Osteocyte (in vitro differentiated cells): Measurements from ENCODE around the gene NOS1AP. TPM values are rescaled to one million over a fixed set of nuclear protein-coding genes. Genes with fewer than 3 reads are reported as not detected.

Source experiments
- DNase-seq: peaks from one replicate; pipeline ENCODE4 v3.0.0; 2021; ENCODE audit warnings: mixed read lengths; ENCODE audit not compliant: unreplicated experiment; ENCODE audit errors: extremely low spot score
- H3K27ac Mint-ChIP-seq: one replicate; pipeline ENCODE4 v1.8.0; 2021; ENCODE audit warnings: mild to moderate bottlenecking, mixed read lengths; ENCODE audit not compliant: unreplicated experiment
- H3K27me3 Mint-ChIP-seq: one replicate; pipeline ENCODE4 v1.8.0; 2021; ENCODE audit warnings: mixed read lengths; ENCODE audit not compliant: unreplicated experiment
- H3K36me3 Mint-ChIP-seq: one replicate; pipeline ENCODE4 v1.8.0; 2021; ENCODE audit warnings: mixed read lengths; ENCODE audit not compliant: unreplicated experiment
- H3K4me1 Mint-ChIP-seq: one replicate; pipeline ENCODE4 v1.8.0; 2021; ENCODE audit warnings: mixed read lengths; ENCODE audit not compliant: unreplicated experiment
- H3K4me3 Mint-ChIP-seq: one replicate; pipeline ENCODE4 v1.8.0; 2021; ENCODE audit warnings: mild to moderate bottlenecking, moderate library complexity, mixed read lengths; ENCODE audit not compliant: unreplicated experiment
- H3K9me3 Mint-ChIP-seq: one replicate; pipeline ENCODE4 v1.8.0; 2021; ENCODE audit warnings: mixed read lengths; ENCODE audit not compliant: unreplicated experiment
- total RNA-seq: library from RNA; stranded (reverse); gene quantifications from 2 replicates; pipeline ENCODE4 v1.2.1, GENCODE V29; 2021
- TF ChIP-seq, protein P1 (sequence below): fragments of 200-600 bp; sonication (generic); IDR thresholded peaks from 2 replicates; pipeline ENCODE4 v1.5.0; 2021; ENCODE audit warnings: antibody characterized with exemption, mild to moderate bottlenecking, moderate library complexity

NOS1AP gene
- total RNA-seq, 1 donor from 2014 or later = 2.5 TPM

DNA sequence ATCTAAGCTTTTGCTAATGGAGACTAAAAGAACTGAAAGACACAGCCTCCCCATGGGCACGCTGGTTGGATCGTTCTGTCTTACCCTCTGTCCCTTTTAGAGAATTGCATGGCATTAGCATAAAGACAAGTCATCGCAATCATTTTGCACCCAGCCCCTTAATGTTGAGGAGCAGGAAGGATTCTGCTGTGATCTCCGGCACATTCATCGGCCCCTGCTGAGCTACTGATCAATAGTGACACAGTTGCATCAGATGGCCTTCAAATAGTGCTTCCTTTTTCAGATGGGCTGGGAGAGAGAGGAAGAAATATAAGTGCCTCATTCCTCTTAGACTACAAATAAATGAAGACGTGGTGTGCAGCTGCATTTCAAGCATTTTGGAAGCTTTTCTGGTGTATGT lies 75.4 kb downstream of the NOS1AP start:
- DNase-seq = no peak
- no peaks in the 10 kb centered on the region for H3K9me3 Mint-ChIP-seq
- H3K27ac Mint-ChIP-seq = no peak overlapping the region
- TF ChIP-seq, protein P1, sequence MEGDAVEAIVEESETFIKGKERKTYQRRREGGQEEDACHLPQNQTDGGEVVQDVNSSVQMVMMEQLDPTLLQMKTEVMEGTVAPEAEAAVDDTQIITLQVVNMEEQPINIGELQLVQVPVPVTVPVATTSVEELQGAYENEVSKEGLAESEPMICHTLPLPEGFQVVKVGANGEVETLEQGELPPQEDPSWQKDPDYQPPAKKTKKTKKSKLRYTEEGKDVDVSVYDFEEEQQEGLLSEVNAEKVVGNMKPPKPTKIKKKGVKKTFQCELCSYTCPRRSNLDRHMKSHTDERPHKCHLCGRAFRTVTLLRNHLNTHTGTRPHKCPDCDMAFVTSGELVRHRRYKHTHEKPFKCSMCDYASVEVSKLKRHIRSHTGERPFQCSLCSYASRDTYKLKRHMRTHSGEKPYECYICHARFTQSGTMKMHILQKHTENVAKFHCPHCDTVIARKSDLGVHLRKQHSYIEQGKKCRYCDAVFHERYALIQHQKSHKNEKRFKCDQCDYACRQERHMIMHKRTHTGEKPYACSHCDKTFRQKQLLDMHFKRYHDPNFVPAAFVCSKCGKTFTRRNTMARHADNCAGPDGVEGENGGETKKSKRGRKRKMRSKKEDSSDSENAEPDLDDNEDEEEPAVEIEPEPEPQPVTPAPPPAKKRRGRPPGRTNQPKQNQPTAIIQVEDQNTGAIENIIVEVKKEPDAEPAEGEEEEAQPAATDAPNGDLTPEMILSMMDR = no peak
- no peaks in the 10 kb centered on the region for H3K36me3 Mint-ChIP-seq
- no peak overlapping the region for H3K4me3 Mint-ChIP-seq
- H3K4me1 Mint-ChIP-seq = peaks cover 2% of the 10 kb centered on the region
- no peaks in the 10 kb centered on the region for H3K27me3 Mint-ChIP-seq

DNA sequence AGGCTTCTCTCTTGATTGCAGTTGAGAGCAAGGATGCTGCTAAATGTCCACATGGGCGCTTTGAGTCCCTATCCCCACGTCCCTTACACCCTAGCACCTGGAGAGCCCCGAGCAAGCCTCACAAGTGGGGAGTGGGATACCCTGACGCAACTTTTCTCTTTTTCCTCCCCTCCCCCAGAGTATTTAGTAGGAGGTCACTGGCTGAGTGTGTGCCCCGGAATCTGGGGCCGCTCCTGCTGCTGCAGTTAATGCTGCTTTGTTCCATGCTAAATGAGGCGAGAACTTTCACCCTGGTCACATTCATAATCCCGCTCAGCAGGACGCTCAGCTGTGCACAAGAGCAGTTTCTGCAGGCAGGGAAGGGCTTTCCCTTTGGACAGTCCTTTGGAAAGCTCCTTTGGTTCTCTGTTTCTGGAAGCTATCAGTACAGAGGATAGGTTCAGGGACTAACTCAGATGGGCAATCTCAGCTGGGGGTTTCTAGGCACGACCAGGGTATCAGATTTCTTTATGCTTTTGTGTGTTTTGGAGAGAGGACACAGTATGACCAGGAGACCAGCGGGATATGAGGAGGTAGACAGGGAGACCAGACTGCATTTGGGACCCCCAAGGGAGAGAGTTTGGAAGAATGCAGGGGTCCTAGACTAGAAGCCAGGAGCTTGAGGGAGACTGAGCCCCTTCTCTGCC lies 75.9 kb downstream of the NOS1AP start:
- H3K27ac Mint-ChIP-seq = no peak overlapping the region
- H3K36me3 Mint-ChIP-seq = no peaks in the 10 kb centered on the region
- H3K4me1 Mint-ChIP-seq = peaks cover 2% of the 10 kb centered on the region
- no peak for DNase-seq
- TF ChIP-seq, protein P1 = no peak
- no peak overlapping the region for H3K4me3 Mint-ChIP-seq
- no peaks in the 10 kb centered on the region for H3K27me3 Mint-ChIP-seq
- H3K9me3 Mint-ChIP-seq = no peaks in the 10 kb centered on the region

DNA sequence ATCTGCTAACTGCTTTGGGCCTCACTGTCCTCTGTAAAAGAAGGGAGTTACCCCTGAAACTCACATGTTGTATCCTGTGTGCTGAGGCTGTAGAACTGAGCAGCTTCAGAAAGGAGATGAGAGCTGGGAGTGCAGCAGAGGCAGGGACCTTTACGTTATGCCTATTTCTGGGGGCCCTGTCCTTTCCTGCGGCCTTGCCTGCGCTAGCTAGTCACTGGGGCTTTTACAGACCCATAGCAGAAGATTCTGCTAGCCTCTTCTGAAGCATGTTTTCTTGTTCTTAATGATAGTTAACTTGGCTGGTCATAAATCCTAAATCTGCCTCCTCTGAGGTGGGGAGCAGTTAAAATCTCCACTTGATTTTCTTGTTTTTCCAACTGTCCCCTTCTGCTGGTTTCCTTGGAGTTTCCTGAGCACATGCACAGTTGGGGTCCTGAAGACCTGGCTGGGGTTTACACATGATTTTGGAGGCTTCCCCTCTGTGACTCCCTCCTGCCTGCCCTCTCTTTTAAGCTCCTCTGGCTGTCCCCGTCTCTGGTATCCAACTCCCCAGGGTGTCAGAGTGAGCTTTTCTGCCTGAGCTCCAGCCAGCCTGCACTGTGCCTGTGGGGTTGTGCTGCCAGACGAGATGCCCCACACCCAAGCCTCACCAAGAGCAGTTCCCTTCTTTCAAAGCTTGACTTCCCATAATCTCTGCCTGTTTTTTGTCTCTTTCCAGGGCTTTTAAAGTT lies 76.6 kb downstream of the NOS1AP start:
- Mint-ChIP-seq H3K4me1 (peaks cover 2% of the 10 kb centered on the region), H3K27me3 (peaks cover 5% of the 10 kb centered on the region), H3K36me3 (no peaks in the 10 kb centered on the region), H3K27ac (peak overlapping the region; percentile 36), H3K4me3 (no peak overlapping the region), H3K9me3 (no peaks in the 10 kb centered on the region)
- no peak for DNase-seq
- TF ChIP-seq, protein P1 = no peak

DNA sequence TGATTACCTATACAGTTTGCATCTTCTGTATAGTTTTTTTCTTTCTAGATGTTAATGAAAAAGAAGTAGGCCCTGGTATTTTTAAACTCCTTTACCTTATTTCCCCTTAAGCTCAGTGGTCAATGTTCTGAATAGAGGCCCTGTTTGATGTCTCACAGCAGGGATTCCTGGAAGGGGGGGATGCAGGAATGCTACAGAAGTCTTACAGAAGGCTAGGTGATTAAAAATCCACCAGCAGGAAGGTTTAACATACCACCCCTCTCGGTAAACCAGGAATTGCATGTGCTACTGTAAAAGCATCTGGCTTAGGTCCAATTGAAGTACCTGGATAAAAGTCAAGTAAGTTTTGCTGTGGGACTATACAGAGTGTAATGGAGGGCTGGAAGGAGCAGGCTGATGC lies 78.3 kb downstream of the NOS1AP start:
- H3K9me3 Mint-ChIP-seq = no peaks in the 10 kb centered on the region
- peaks cover 5% of the 10 kb centered on the region for H3K27me3 Mint-ChIP-seq
- no peaks in the 10 kb centered on the region for H3K36me3 Mint-ChIP-seq
- no peaks in the 10 kb centered on the region for H3K4me1 Mint-ChIP-seq
- no peak overlapping the region for H3K27ac Mint-ChIP-seq
- TF ChIP-seq, protein P1 = no peak
- no peak overlapping the region for H3K4me3 Mint-ChIP-seq
- no peak for DNase-seq

DNA sequence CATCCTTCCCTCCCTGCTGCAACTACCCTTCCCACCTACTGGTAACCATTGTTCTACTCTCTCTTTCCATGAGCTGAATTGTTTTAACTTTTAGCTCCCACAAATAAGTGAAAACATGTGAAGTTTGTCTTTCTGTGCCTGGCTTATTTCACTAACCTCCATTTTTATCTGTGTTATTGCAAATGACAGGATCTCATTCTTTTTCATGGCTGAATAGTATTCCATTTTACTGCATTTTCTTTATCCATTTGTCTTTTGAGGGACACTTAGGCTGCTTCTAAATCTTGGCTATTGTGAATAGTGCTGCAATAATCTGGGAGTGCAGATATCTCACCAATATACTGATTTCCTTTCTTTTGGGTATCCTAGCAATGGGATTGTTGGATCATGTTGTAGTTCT lies 80.6 kb downstream of the NOS1AP start:
- Mint-ChIP-seq H3K36me3 (no peaks in the 10 kb centered on the region), H3K9me3 (no peaks in the 10 kb centered on the region), H3K27me3 (peaks cover 5% of the 10 kb centered on the region), H3K4me3 (no peak overlapping the region), H3K4me1 (no peaks in the 10 kb centered on the region), H3K27ac (no peak overlapping the region)
- TF ChIP-seq, protein P1 = no peak
- DNase-seq = no peak
